Kidney epithelial cell (primary cell): ENCODE results near the gene HOXD9. TPM values are rescaled to one million over a fixed set of nuclear protein-coding genes. Genes with fewer than 3 reads are reported as not detected.

Source experiments
- DNase-seq: peaks from one replicate; pipeline ENCODE4 v3.0.0-alpha.2; 2010; ENCODE audit warnings: low read depth
- H3K27me3 ChIP-seq: 2 replicates; pipeline ENCODE4 v1.6.0; 2011; ENCODE audit warnings: low read length; ENCODE audit not compliant: control insufficient read depth, insufficient read depth
- H3K36me3 ChIP-seq: 2 replicates; pipeline ENCODE4 v1.5.1; 2011; ENCODE audit warnings: low read length; ENCODE audit not compliant: control insufficient read depth, insufficient read depth
- H3K4me3 ChIP-seq: 2 replicates; pipeline ENCODE4 v1.5.1; 2011; ENCODE audit warnings: low read depth, mild to moderate bottlenecking, control low read depth, low read length
- total RNA-seq: library from RNA; depleted of rRNA; stranded (reverse); fragments of >200 nt; gene quantifications from 2 replicates; pipeline ENCODE4 v1.2.3, GENCODE V29; 2015
- TF ChIP-seq, protein P1 (sequence below): IDR thresholded peaks from 2 replicates; pipeline ENCODE4 v1.5.1; 2011; ENCODE audit warnings: mild to moderate bottlenecking, moderate library complexity, low read length, control low read depth, inconsistent platforms; ENCODE audit not compliant: insufficient read depth, poor library complexity, severe bottlenecking

Gene HOXD9
- total RNA-seq, 1 donor from 2014 or later, result 12.2 TPM

DNA sequence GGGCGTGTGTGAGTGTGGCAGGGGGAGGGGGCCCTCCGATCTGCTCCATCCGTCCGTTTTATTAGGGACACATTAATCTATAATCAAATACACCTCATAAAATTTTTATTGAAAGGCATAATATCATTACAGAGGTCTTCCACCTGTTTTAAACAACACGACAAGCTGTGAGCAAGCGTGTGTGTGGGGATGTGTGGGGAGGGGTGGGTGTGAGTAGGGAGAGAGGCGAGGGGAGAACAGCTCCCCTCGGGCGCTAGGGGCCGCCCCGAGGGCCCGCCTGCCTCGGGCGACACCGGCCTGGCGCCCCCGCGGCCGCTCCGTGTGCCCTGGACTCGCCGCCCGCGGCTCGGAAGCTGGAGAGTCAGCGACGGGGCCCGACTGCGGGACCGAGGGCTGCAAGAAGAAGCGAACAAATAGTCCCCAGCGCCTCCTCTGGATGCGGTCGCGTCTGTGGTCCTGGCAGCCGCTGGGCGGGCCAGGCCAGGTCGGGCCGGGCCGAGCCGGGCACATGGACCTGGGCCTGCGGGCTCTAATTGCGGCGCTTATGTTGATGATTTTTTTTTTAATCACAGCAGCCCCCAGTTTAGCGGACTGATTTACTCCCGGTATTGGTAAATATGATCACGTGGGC is 352 bp upstream of the HOXD9 start:
- TF ChIP-seq, protein P1, sequence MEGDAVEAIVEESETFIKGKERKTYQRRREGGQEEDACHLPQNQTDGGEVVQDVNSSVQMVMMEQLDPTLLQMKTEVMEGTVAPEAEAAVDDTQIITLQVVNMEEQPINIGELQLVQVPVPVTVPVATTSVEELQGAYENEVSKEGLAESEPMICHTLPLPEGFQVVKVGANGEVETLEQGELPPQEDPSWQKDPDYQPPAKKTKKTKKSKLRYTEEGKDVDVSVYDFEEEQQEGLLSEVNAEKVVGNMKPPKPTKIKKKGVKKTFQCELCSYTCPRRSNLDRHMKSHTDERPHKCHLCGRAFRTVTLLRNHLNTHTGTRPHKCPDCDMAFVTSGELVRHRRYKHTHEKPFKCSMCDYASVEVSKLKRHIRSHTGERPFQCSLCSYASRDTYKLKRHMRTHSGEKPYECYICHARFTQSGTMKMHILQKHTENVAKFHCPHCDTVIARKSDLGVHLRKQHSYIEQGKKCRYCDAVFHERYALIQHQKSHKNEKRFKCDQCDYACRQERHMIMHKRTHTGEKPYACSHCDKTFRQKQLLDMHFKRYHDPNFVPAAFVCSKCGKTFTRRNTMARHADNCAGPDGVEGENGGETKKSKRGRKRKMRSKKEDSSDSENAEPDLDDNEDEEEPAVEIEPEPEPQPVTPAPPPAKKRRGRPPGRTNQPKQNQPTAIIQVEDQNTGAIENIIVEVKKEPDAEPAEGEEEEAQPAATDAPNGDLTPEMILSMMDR, result no peak
- no peak for DNase-seq
- Histone ChIP-seq H3K27me3 (peaks cover 2% of the 10 kb centered on the region), H3K36me3 (no peaks in the 10 kb centered on the region), H3K4me3 (peak overlapping the region; percentile 59)

- TF ChIP-seq, protein P1, result no peak
- no peaks in the 10 kb centered on the region for H3K27me3 ChIP-seq
- H3K4me3 ChIP-seq, result peak overlapping the region; percentile 59
- H3K36me3 ChIP-seq, result no peaks in the 10 kb centered on the region
- no peak for DNase-seq
Observed at GRCh38 chr2:176123411-176124109, 1.0 kb downstream of the HOXD9 start.

DNA sequence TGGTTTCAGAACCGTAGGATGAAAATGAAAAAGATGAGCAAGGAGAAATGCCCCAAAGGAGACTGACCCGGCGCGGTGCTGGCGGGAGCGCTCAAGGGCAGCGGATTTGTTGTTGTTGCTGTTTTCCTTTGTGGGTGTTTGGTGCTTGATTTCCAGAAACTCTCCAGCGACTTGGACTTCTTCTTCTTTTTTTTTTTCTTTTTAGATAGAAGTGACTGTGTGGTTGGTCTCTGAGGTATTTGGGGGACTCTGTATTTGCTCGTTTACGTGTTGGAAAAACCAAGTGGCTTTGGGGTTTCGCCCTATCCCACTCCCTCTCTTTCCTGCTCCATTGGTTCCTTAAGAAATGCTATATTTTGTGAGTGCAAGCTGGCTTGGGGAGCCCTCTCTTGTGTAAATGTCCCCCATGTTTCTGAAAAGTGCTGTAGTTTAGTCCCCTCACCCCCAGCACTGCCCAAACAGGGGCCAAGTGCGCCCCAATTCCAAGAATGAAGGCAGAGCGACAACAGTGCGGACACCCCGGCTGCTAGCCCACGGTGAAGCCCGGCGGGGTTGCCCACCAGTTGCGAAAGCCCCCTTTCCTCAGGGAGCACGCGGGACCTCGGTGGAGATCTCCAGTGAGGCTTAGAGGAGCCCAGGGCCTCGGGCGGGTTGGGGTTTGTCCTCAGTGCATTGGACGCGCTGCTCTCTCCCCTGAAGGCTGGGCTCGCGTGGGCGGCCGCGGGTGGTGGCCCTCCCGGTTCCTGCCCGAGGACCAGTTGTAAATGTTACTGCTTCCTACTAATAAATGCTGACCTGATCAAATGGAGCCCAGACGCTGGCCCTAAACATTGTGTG is 1.8 kb downstream of the HOXD9 start:
- Histone ChIP-seq H3K36me3 (no peaks in the 10 kb centered on the region), H3K27me3 (no peaks in the 10 kb centered on the region), H3K4me3 (peak overlapping the region; percentile 59)
- TF ChIP-seq, protein P1, result no peak
- no peak for DNase-seq

DNA sequence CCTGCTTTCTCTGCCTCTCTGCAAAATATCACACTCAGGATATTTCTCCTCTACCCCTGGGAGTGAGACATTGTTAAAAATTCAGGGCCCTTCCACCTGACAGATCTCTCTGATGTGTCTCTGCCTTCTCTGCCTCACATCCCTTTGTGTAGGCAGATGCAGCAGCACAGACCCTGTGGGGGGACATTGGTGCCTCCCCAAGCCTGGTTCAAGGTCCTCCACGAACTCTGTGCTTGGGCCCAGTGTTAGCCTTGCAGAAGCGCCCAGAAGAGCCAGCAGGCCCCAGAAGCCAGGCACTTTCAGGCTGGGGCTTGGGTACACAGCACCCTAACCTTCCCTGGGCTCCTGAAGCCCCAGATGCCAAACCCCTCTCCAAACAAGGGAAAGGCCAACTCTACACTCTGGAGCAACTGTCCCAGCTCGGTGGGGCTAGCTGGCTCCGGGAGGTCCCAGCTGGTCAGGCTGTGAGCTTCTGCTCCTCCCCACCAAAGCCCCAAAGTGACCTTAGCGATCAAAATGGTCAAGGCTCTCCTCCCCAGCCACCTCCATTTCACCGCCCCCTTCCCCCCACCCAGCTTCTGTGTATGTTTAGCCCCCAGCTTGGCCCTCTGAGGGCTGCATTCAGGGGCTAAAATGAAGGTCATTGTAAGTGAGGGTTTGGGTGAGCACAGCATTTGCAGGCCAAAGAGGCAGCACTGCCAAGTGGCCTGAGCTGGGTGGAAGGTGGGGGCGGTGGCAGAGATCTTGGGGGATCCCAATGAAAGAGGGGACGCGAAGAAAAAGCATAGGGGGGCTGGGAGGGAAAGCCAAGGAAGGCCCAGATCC is 2.6 kb downstream of the HOXD9 start:
- no peaks in the 10 kb centered on the region for H3K27me3 ChIP-seq
- TF ChIP-seq, protein P1, result no peak
- DNase-seq, result no peak
- no peaks in the 10 kb centered on the region for H3K36me3 ChIP-seq
- peak overlapping the region; percentile 59 for H3K4me3 ChIP-seq

- Histone ChIP-seq H3K4me3 (no peak overlapping the region), H3K27me3 (no peaks in the 10 kb centered on the region), H3K36me3 (no peaks in the 10 kb centered on the region)
- no peak for DNase-seq
- TF ChIP-seq, protein P1, result no peak
Observed at GRCh38 chr2:176125772-176126054, 3.2 kb downstream of the HOXD9 start.
